Pancreas (tissue), 10 donors: Measurements from ENCODE around the gene ARMC7. TPM values are rescaled to one million over a fixed set of nuclear protein-coding genes. Genes with fewer than 3 reads are reported as not detected.
"Not testable (repeated sequence)": the region's sequence is repeated elsewhere in the genome, so short reads cannot be mapped to it uniquely, and the experiment has no call there.

Source experiments
- ATAC-seq, 4 donors: fragments of 200-7000 bp; cut with Tn5 transposase; one replicate each; pipeline versions ENCODE4 v1.8.0 to v1.9.1; 2020; ENCODE audit warnings: mild to moderate bottlenecking in 4 of 4, moderate library complexity in 4 of 4
- DNase-seq, 6 donors: peaks; one replicate each; pipeline ENCODE4 v3.0.0-alpha.2; 2020
- FAIRE-seq: peaks from 2 replicates; lab custom pipeline; 2012; peaks lifted over from hg19 to GRCh38; lab: Jason Lieb, UNC
- H3K27ac ChIP-seq, 4 donors: fragments of 200-600 bp; sonication (generic); 1 replicate in 3 of 4; 2 replicates in 1 of 4; pipeline versions ENCODE4 v1.5.0 to v1.8.0; 2020
- H3K27me3 ChIP-seq, 4 donors: fragments of 200-600 bp; one replicate each; pipeline ENCODE4 v1.8.0; 2021
- H3K36me3 ChIP-seq, 3 donors: fragments of 200-600 bp; sonication (generic) in 1 of 3; one replicate each; pipeline versions ENCODE4 v1.5.0 to v1.8.0; 2020 to 2021
- H3K4me1 ChIP-seq, 3 donors: fragments of 200-600 bp; one replicate each; pipeline ENCODE4 v1.8.0; 2021
- H3K4me3 ChIP-seq, 4 donors: fragments of 200-600 bp; sonication (generic) in 2 of 4; one replicate each; pipeline versions ENCODE4 v1.5.0 to v1.8.0; 2020 to 2021
- H3K9me3 ChIP-seq, 4 donors: fragments of 200-600 bp; one replicate each; pipeline ENCODE4 v1.8.0; 2021
- WGBS, 2 donors: extraction: QIAGEN DNeasy Blood & Tissue Kit; methylation state at CpG; one replicate each; pipeline ENCODE4 v1.1.7; 2013; 5-methylcytosine and 5-hydroxymethylcytosine counted together
- intact Hi-C, 3 donors: fragments of 100-400 bp; cut with DNase I; formaldehyde crosslinking; loops; one replicate each; pipeline versions ENCODE4 v1.11.1 to v1.14.2; 2022
- polyA plus RNA-seq, 2 donors: library from polyadenylated mRNA; stranded (reverse); fragments of 200-250 nt; gene quantifications; one replicate each; pipeline ENCODE4 v1.2.3, GENCODE V29; 2013
- total RNA-seq, 6 donors: library from RNA; stranded (reverse); fragmentation: NEBNext Ultra II Directional in 4 of 6; extraction: Animal tissue kit (Norgen Biotek cat#: 25700) in 4 of 6; gene quantifications; one replicate each; pipeline versions ENCODE4 v1.2.1 to v1.2.4, GENCODE V29; 2021 to 2023
- TF ChIP-seq, protein P1 (sequence below), 4 donors: fragments of 200-600 bp; sonication (generic) in 3 of 4; IDR thresholded peaks; one replicate each; pipeline versions ENCODE4 v1.5.0 to v1.8.0; 2021; ENCODE audit warnings: antibody characterized with exemption in 4 of 4
- donor health status: healthy with polysubstance abuse.
- donor health status: DM: no; HTN: no; CAD: no; lungs with moderate emphysema.
- donor health status: DM: no; HTN: no; CAD: no.
- donor health status: control.
- donor health status: control.
- donor health status: Bipolar disorder and iron deficiency.
- donor health status: DM: yes; HTN: yes; CAD: no.
- donor health status: DM: no; HTN: no; CAD: no.
- donor health status: DM: no; HTN: no; CAD: no.
- donor health status: DM: yes; HTN: yes; CAD: no.

Gene ARMC7
- total and polyA plus RNA-seq, 8 donors: 2.3 to 7.4 (median 4.9) TPM

DNA sequence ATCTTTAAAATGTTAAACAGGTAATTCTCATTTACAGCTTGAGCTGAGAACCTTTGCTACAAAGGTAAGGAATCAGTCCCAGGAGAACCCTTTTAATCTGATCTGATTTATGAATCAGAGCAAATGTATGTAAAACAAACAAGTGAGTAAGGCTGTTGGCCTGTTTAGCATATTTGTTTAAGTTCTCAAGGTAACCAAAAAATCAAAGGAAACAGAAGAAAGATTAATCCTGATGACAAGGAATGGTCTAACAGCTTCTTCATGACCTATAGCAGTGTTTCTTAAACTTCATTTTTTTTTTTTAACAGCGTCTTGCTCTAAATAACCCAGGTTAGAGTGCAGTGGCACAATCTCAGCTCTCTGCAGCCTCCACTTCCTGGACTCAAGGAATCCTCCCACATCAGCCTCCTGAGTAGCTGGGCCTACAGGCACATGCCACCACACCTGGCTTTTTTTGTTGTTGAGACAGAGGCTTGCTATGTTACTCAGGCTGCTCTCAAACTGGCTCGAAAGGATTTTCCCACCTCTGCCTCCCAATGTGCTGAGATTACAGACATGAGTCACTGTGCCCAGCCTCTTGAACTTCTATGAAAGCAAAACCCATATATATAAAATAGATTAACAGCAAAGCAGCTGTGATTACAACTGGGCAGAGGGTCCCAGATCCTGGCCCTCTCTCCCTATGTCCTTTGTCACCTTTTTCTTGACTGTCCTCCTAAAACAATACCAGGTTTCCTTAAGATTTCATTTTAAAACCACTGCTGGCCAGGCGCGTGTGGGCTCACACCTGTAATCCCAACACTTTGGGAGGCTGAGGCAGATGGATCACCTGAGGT, 49.6 kb downstream of the ARMC7 start:
- no peak for FAIRE-seq
- no peak overlapping the region for H3K4me3 ChIP-seq
- no peaks in the 10 kb centered on the region for H3K27me3 ChIP-seq
- TF ChIP-seq, protein P1, sequence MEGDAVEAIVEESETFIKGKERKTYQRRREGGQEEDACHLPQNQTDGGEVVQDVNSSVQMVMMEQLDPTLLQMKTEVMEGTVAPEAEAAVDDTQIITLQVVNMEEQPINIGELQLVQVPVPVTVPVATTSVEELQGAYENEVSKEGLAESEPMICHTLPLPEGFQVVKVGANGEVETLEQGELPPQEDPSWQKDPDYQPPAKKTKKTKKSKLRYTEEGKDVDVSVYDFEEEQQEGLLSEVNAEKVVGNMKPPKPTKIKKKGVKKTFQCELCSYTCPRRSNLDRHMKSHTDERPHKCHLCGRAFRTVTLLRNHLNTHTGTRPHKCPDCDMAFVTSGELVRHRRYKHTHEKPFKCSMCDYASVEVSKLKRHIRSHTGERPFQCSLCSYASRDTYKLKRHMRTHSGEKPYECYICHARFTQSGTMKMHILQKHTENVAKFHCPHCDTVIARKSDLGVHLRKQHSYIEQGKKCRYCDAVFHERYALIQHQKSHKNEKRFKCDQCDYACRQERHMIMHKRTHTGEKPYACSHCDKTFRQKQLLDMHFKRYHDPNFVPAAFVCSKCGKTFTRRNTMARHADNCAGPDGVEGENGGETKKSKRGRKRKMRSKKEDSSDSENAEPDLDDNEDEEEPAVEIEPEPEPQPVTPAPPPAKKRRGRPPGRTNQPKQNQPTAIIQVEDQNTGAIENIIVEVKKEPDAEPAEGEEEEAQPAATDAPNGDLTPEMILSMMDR (IDR thresholded peaks at IDR 0.05): no peak
- WGBS, 2 donors: 90 to 91% methylated on average over 4 of the region's 4 CpGs
- no peak overlapping the region for H3K27ac ChIP-seq
- no peaks in the 10 kb centered on the region for H3K4me1 ChIP-seq
- DNase-seq: no peak
- ATAC-seq: no peak
- intact Hi-C loops: no loop called here
- H3K9me3 ChIP-seq: no peaks in the 10 kb centered on the region
- no peaks in the 10 kb centered on the region for H3K36me3 ChIP-seq

- no peak for FAIRE-seq
- Histone ChIP-seq H3K4me3 (no peak overlapping the region), H3K4me1 (no peaks in the 10 kb centered on the region), H3K27ac (no peak overlapping the region), H3K27me3 (no peaks in the 10 kb centered on the region), H3K36me3 (no peaks in the 10 kb centered on the region), H3K9me3 (no peaks in the 10 kb centered on the region)
- no peak for DNase-seq
- 88 to 93% methylated on average over 5 of the region's 5 CpGs for whole genome bisulfite sequencing, 2 donors
- intact Hi-C loops: no loop called here
- TF ChIP-seq, protein P1 (IDR thresholded peaks at IDR 0.05): no peak
- ATAC-seq: no peak
Observed at GRCh38 chr17:75160211-75160610, 50.4 kb downstream of the ARMC7 start.

- intact Hi-C loops: no loop called here
- Histone ChIP-seq H3K4me3 (no peak overlapping the region), H3K27ac (no peak overlapping the region), H3K4me1 (no peaks in the 10 kb centered on the region), H3K9me3 (no peaks in the 10 kb centered on the region), H3K27me3 (no peaks in the 10 kb centered on the region), H3K36me3 (peaks cover 0 to 10% (median 6%) of the 10 kb centered on the region in 3 donors)
- no peak for ATAC-seq
- TF ChIP-seq, protein P1 (IDR thresholded peaks at IDR 0.05): no peak
- 85 to 88% methylated on average over 5 of the region's 5 CpGs for WGBS, 2 donors
- FAIRE-seq: no peak
- DNase-seq: peak in 1 of 6 donors; percentile 14
Observed at GRCh38 chr17:75163074-75163473, 53.3 kb downstream of the ARMC7 start.

GRCh38 chr17:75164606-75165005, 54.8 kb downstream of the ARMC7 start:
- H3K27me3 ChIP-seq, intact Hi-C loops, H3K4me1 ChIP-seq, FAIRE-seq, H3K9me3 ChIP-seq, H3K27ac ChIP-seq, ATAC-seq, H3K4me3 ChIP-seq: not testable (repeated sequence)
- WGBS, 2 donors: 96 to 98% methylated on average over 15 of the region's 15 CpGs
- peaks cover 0 to 10% (median 6%) of the 10 kb centered on the region in 3 donors for H3K36me3 ChIP-seq
- peak in 1 of 6 donors; percentile 8 for DNase-seq

DNA sequence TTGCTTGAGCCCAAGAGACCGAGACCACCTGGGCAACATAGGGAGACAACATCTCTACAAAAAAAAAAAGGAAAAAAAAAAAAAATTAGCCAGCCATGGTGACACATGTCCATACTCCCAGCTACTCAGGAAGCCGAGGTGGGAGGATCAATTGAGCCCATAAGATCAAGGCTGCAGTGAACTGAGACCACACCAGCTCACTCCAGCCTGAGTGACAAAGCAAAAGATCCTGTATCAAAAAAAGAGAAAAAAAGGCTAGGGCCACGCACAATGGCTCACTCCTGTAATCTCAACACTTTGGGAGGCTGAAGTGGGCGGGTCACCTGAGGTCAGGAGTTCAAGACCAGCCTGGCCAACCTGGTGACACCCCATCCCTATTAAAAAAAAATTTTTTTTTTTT, 59.2 kb downstream of the ARMC7 start:
- WGBS, 2 donors: 76 to 82% methylated on average over 4 of the region's 4 CpGs
- no peak for DNase-seq
- H3K27me3 ChIP-seq: no peaks in the 10 kb centered on the region
- intact Hi-C loops: no loop called here
- H3K9me3 ChIP-seq: no peaks in the 10 kb centered on the region
- TF ChIP-seq, protein P1 (IDR thresholded peaks at IDR 0.05): no peak
- no peak for ATAC-seq
- peaks cover 0 to 27% (median 11%) of the 10 kb centered on the region in 3 donors for H3K36me3 ChIP-seq
- no peak overlapping the region for H3K4me3 ChIP-seq
- FAIRE-seq: no peak
- H3K4me1 ChIP-seq: no peaks in the 10 kb centered on the region
- no peak overlapping the region for H3K27ac ChIP-seq
